ENCODE data around the gene TANGO2.
A peak's percentile ranks its signal among the peaks of the same experiment; 100 is the strongest.

Gene TANGO2

GRCh38 chr22:20028855-20029549, 8.1 kb downstream of the TANGO2 start:
- DNase-seq = no peak

DNA sequence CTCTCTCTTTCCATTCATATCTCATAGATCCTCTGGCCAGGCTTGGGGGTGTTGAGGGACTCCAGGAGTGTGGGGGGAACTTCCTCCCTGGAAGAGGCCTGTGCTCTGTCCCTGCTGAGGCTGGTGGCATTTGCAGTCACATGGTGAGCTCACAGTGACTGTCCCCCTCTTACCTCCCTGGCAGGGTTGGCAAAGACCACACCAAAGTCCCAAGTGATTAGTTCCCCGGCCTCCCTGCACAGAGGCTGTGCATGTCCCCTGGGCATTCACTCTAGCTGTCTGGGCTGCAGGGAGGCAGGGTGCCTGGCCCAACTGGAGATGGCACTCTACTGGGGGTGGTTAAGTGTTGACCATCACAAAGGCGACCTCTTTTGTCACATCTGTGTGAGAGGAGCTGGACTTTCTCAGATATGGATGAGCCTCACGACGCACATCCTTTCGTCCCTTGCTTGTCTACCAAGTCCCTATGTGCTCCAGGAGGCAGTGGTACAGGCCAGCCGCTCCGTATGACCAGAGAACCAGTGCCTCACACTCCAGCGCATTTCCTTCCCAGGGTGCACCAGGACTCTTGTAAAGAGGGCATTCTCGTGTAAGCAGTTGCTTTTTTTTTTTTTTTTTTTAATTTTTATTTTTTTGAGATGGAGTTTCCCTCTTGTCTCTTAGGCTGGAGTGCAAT, 8.8 kb downstream of the TANGO2 start:
- DNase-seq = no peak

DNA sequence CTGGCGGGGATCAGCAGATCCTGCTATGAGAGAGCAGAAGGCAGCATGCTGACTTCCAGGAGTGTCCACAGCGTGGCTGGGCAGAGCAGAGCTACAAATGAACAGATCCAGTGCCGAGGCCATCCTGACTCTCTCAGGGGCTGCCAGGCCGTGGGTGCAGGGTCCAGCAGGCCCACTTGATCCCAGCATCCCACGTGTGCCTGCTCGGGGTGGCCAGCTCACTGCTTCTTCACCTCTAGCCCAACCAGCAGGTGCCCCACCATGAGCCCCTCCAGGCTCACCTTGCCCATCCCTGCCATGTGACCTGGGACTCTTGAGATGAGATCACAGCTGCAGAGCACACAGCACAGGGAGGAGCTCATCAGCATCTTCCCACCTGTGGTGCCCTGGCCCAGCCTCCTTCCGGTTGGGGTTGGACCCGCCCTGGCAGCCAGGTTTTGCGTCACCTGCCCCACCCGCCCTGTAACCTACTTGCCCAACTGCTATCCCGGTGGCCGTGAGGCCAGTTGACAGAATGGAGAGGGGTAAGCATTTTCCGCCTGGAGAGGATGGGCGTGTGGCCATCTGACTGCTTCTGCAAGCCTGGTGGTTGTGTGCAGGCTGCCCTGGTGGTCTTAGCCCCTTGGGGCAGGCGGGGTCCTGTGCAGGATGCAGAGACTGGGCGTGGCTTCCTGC, 11.0 kb downstream of the TANGO2 start:
- DNase-seq = peak; percentile 79

GRCh38 chr22:20032407-20032991, 11.6 kb downstream of the TANGO2 start:
- no peak for DNase-seq

DNA sequence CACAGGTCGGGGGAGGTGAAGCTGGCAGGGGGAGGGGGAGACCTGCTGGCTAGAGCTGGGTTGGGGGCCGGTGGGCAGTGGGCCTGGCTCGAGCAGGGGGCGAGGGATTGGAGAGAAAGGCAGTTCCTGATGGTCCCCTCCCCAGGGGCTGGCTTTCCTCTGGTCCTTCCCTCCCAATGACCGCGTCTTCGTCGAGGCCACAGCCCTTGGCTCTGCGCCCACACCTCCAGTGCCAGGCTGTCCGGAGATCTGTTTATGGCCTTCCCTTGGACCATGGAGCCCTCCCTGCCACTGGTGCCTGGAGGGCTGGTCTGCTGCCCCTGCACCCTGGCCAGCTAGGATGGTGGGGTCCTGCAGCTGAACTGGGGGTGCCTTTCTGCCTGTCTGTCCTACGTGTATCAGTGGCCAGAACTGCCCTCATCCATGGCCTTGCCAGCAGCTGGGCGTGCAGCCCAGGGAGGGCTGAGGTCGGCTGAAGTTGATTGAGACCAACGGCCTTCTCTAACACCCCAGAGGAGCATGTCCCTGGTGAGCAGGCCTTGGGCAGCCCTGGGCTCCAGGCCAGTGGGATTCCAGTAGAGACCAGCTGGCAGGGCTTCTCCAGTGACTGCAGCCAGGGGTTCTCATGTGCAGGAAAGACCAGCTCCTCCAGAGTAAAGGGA, 12.3 kb downstream of the TANGO2 start:
- DNase-seq = no peak

DNA sequence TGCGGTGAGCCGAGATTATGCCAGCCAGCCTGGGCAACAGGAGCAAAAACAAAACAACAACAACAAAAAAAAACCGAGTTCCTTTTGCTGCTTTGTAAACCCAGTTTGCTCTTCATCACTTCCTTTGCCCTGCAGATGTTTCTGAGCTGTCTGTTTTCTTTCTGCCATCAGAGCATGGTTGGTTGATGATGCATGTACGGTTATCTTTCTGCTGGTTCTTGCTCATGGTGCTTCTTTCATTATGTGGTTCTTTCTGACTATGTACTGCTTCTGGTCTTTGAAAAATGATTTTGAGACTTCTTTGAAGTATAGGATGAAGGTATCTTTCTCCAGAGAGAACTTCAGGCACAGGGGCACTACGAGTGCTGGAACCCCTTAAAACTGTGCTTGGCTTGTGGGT, 13.2 kb downstream of the TANGO2 start:
- no peak for DNase-seq

GRCh38 chr22:20035375-20036083, 14.6 kb downstream of the TANGO2 start:
- no peak for DNase-seq

GRCh38 chr22:20036084-20036482, 15.2 kb downstream of the TANGO2 start:
- no peak for DNase-seq

GRCh38 chr22:20036535-20037392, 15.9 kb downstream of the TANGO2 start:
- no peak for DNase-seq

DNA sequence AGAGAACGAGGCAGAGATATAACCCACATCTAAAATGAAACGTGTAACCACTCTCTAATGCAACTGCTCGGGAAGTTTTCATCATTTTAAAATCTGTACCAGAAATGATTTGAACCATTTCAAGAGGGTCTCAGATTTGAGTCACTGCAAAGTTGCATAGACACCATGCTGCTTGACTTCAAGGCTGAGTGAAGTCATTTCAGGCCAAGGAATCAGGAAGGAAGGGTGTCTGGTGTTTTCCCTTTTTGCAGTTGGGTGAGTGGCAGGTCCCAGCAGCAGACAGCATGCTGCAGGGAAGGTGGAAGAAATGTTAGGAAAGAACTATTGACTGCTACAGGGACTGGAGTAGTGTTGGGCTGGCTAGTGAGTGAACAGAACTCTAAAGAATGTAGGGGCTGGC, 16.5 kb downstream of the TANGO2 start:
- no peak for DNase-seq

GRCh38 chr22:20038574-20038973, 17.7 kb downstream of the TANGO2 start:
- DNase-seq = no peak

DNA sequence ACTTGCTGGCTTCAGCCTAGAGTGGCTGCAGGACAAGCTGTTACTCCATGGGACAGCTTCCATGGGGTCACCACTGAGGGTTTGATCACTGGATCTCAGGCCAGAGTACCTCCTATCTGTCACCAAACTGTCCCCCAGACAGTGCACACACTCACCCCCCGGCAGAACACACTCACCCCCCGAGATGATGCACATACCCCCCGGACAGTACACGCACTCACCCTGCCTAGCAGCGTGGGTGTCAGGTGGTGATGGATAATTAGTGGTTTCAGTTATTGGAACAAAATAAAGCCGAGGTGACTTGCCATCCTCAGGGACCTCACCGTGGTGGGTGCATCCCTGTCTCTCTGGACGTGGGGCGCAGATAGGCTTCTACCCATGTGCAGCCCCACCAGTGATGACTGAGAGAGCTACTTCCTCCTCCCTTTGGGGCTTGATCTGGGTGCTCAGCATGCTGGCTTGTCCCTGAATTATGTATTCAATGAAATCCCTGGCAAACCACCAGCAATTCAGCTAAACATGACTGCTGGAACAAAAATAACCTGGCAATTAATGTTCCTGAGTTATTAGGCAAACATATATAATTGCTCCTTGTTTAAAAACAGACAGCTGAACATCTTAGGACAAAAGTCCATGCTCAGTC, 18.9 kb downstream of the TANGO2 start:
- peak; percentile 58 for DNase-seq

DNA sequence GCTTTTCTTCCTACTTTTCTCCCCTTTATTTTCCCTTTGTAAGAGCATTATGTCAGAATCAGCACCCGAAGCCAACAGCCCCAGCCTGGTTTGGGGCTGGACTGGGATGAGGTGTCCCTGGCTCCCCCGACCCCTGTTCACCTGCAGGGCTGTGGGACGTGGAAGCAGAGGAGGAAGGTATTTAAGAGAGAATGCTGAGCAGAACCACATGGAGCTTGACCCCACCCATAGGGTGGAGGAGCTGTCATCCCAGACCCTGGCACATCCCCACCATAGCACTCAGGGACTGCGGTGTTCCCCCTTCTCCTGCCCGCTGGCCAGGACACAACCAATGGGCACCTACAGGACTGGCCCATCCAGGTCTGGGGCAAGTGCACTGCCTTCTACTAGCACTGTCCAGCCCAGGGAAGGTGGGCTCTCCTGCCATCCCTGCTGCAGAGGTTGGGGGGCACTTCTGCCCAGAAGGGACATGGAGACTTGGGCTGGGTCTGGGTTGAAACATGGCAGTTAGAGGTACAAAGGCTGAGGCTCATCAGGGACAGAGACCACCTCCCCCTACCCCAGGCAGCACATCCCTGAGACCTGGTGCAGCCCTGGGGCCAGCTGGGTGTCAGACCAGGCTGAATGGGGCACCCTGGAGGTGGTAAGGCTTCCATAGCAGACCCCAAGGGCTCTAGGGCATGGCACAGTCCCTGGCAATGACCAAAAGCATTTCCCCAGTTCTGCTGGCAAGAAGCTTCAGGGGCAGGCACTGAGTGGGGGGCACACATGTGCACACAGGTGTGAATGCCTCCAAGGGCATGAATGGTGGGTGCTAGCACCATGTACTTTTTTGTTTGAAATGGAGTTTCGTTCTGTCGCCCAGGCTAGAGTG, 19.7 kb downstream of the TANGO2 start:
- no peak for DNase-seq

DNA sequence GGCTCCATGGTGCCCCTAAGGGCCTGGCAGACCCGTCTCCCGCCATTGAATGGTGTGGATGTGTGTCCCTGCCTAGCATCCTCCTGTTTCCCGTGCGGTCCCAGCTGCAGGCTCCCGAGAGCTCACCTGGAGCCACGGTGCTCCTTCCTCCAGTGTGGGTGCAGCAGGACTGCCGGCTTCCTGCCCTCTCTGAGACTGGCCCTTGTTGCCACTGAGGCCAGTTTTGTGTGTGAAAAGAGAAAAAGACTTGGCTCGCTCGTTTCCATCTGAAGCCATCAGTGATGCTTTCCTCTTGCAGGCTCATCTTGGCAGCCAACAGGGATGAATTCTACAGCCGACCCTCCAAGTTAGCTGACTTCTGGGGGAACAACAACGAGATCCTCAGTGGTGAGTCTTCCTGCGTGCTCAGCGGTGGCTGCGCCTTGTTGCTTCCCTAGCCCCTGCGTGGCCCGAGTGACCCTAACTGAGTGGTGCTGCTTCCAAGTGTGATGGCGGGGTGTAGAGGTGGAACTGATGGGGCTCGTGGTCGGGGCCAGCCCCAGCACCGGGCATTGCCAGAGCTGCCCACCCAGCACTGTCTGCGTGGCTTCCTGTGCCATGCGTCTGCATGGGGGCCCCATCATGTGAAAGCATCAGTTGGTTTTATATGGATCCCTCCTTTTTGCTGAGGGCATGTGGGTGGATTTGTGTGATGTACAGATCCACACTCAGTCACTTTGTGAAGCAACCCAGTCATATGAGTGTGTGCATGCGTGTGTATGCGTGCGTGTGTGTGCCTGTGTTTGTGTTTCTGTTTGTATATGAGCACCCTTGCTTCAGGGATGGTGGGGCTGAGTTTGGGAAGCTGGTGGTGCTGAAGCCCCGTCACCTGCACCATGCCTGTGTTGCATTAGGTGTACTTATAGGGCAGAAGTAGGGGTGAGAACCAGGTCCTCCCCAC, 22.4 kb downstream of the TANGO2 start:
- DNase-seq = no peak

GRCh38 chr22:20043997-20044342, 23.1 kb downstream of the TANGO2 start:
- DNase-seq = no peak

- DNase-seq = no peak
These were observed 23.7 kb downstream of the TANGO2 start for GRCh38 chr22:20044495-20045151.

DNA sequence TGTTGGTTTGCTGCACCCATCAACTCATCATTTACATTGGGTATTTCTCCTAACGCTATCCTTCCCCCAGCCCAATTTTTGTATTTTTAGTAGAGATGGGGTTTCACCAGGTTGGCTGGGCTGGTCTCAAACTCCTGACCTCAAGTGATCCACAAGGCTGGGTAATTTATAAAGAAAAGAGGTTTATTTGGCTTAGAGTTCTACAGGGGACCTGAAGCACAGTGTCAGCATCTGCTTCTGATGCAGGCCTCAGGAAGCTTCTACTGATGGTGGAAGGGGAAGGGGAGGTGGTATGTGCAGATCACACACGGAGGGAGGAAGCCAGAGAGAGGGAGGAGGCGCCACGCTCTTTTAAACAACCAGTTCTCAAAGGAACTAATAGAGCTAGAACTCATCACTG, 25.8 kb downstream of the TANGO2 start:
- no peak for DNase-seq

- no peak for DNase-seq
These were observed 31.0 kb downstream of the TANGO2 start for GRCh38 chr22:20051927-20052308.

All from NCI-H146 (cell line).